ENCODE measurements around the gene MROH2A.

Gene MROH2A

GRCh38 chr2:233817361-233817911, 39.3 kb downstream of the MROH2A start:
- TF ChIP-seq CTCF (IDR thresholded peaks at IDR 0.05; ENCODE audit: insufficient read depth, missing control alignments): no peak
- FAIRE-seq (no peak), DNase-seq (ENCODE audit: insufficient read length, low spot score) (no peak)

GRCh38 chr2:233817995-233818638, 40.0 kb downstream of the MROH2A start:
- DNase-seq (ENCODE audit: insufficient read length, low spot score): no peak
- no peak for TF ChIP-seq CTCF (IDR thresholded peaks at IDR 0.05; ENCODE audit: insufficient read depth, missing control alignments)
- no peak for FAIRE-seq

- TF ChIP-seq CTCF (IDR thresholded peaks at IDR 0.05; ENCODE audit: insufficient read depth, missing control alignments): no peak
- no peak for FAIRE-seq
- DNase-seq (ENCODE audit: insufficient read length, low spot score): no peak
Observed at GRCh38 chr2:233818639-233819621, 40.8 kb downstream of the MROH2A start.

- FAIRE-seq (no peak), DNase-seq (ENCODE audit: insufficient read length, low spot score) (no peak)
- TF ChIP-seq CTCF (IDR thresholded peaks at IDR 0.05; ENCODE audit: insufficient read depth, missing control alignments): no peak
Observed at GRCh38 chr2:233819884-233820773, 42.0 kb downstream of the MROH2A start.

- DNase-seq (ENCODE audit: insufficient read length, low spot score) (no peak), FAIRE-seq (no peak)
- no peak for TF ChIP-seq CTCF (IDR thresholded peaks at IDR 0.05; ENCODE audit: insufficient read depth, missing control alignments)
Observed at GRCh38 chr2:233820774-233821105, 42.6 kb downstream of the MROH2A start.

GRCh38 chr2:233821196-233821595, 43.1 kb downstream of the MROH2A start:
- FAIRE-seq: no peak
- TF ChIP-seq CTCF (IDR thresholded peaks at IDR 0.05; ENCODE audit: insufficient read depth, missing control alignments): no peak
- DNase-seq (ENCODE audit: insufficient read length, low spot score): no peak
